HG03571 (cell line): Measurements from ENCODE around the gene GAPDHS.

Source experiments
- ATAC-seq: cut with Tn5 transposase; IDR thresholded peaks from one replicate; pipeline ENCODE4 v1.9.1; 2021; ENCODE audit not compliant: unreplicated experiment

GAPDHS gene

DNA sequence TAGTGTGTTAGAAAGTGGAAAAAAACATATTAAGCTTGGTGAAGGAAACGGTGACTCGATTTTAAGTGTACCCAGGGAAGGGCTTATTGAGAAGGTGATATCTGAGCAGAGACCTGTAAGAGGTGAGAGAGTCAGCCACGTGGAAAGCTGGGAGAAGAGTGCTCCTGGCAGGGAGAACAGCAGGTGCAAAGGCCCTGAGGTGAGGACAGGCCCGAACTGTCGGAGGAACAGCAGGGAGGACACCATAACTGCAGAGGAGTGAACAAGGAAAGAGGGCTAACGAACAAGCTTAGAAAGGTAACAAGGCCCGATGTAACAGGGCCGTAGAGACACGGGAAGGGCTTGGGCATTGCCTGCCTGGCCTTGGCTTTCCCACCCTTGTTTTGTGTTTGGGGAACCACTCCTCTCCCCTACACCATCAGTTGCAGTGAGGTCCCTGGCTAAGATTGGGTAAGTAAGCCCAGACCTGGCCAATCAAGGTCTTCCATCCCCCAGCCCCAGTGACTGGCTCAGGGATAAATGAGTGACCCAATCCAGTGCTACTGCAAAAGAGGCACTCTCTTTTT is 22.9 kb downstream of the GAPDHS start:
- no peak for ATAC-seq

- ATAC-seq, result no peak
These were observed 23.7 kb downstream of the GAPDHS start for GRCh38 chr19:35556846-35557538.

- ATAC-seq, result no peak
These were observed 24.5 kb downstream of the GAPDHS start for GRCh38 chr19:35557539-35558399.

DNA sequence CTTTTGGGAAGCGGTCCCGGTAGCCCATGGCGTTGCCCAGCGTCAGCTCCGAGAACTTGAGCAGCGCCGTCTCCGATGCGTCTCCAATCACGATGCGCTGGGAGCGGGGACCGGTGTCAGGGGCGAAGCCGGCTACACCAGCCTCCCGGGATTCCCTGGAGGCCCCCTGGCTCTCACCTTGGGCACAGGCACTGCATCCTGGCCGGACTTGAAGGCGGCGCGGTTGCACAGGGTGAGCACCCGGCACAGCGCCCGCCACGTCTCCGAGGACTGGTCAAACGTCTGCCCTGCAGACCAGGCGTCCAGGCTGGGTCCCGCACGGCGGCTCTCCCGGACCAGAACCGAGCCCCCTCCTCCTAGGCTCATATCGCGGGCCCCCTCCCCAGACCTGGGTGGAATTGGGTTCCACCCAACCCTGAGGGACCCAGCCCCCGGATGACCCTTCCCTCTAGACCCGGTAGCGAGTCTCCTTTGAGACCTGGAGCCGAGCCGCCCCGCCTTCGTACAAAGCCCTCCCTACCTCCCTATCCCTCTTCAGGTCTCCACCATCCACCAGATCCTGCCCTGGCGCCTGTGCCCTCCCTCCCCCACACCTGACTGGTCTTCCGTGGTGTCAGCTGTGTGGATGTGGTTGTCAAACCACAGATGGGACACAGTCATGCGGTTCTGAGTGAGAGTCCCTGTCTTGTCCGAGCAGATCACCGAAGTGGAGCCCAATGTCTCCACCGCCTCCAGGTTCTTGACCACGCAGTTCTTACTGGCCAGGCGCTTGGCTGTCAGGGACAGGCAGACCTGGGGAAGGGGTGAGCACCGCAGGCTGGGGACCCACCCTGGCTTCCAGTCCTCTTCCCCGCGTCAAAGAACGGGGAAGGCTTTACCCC is 25.4 kb downstream of the GAPDHS start:
- no peak for ATAC-seq

- ATAC-seq, result peak; percentile 62
These were observed 26.0 kb downstream of the GAPDHS start for GRCh38 chr19:35559281-35559659.

GRCh38 chr19:35559781-35560180 is 26.5 kb downstream of the GAPDHS start:
- no peak for ATAC-seq

- no peak for ATAC-seq
These were observed 27.0 kb downstream of the GAPDHS start for GRCh38 chr19:35560271-35560670.

GRCh38 chr19:35560677-35561076 is 27.4 kb downstream of the GAPDHS start:
- no peak for ATAC-seq

DNA sequence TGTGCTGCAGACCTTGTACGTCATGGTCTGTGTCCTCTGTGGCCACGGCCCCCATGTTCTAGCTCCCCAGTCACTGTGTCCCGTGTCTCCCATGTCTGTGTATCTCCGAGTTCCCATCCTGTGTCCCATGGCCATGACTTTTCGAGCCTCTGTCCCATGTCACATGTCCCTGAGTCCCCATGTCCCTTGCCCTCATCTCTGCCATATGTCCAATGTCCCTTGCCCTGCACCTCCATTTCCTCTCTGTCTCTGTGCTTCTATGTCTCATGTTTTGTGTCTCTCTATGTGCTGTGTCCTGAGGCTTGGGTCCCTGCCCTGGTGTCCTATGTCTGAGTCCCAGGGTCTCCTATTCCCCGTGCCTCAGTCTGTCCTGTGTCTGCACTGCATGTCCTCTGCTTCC is 28.2 kb downstream of the GAPDHS start:
- ATAC-seq, result no peak

DNA sequence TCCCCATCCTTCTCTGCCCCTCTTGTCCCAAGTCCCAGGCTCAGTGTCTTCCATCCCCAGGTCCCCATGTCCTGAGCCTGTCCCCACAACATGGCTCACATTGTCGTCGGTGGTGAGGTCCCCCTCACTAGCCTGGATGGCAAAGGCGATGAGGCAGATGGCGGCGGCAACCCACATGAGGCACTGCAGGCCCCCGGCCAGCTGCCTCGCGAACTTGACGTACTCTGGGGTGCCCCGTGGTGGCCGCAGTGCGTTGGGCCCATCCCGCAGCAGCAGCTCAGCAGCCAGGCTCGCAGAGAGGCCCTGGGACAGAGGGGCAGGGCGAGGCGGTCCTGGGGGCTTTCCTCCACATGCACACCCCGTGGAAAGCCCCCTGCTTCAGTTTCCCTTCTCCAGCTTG is 29.1 kb downstream of the GAPDHS start:
- ATAC-seq, result no peak

- no peak for ATAC-seq
These were observed 29.5 kb downstream of the GAPDHS start for GRCh38 chr19:35562776-35563175.

DNA sequence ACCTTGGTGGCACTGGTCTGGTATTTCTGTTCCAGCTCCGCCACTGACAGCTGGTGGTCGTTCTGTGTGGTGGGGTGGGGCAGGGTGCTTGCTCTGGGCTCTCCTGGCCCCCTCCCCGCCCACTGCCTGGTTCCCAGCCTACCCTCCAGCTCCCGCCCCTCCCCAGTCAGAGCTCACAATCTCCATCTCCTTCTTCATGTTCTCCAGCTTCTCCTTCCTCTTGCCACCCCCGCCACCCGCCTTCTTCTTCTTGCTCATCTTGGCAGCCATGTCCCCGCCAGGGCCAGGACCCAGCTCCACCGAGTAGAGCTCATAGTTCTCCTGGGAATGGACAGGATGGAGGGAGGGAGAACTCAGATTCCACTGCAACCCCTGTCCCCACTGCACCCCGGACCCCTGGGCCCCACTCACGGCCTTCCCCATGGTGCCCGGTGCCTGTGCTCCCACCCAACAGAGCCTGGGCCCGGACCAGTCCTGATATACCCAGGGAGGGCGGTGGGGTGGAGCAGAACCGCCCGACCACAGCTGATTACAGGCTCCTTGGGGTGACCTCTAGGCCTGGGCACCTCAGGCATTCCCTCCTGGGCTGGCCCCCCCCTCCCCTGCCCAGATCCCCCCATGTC is 30.1 kb downstream of the GAPDHS start, which contains the start of gene ATP4A:
TSS of gene ATP4A (minus strand) at position 452 of the 623 bp plus-strand sequence. CDS start at position 423, 29 bp downstream.
- no peak for ATAC-seq

DNA sequence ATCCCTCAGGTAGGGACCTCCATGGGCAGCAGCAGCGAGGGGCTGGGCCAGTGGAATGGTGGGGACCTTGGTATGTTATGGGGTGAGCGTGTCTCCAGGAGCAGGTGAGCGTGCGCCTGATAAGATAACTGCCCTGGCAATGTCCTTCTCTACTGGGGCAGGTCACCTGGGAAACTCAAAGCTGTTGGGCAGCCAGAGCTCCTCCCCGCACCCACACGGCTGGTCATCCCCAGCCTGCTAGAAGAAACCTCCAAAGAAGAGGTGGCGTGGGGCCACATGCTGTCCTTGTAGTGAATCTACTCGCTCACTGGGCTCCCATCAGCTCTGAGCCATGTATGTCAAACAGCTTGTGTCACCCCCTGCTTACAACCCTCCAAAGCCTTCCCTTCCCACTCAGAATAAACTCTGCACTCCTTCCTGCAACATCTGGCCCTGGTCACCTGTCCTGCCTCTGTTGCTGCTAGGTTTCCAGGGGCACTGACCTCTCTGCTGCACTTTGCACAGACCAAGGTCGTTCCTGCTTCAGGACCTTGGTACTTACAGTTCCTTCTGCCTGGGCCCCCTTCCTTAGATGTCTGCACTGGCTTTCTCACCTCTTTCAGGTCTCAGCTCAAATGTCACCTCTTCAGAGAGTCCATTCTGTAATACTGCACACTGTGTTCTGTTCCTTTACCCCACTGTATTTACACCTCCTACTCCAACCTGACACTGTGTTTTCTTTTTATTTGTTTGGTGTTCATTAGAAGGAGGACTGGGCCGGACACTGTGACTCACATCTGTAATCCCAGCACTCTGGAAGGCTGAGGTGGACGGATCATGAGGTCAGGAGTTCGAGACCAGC is 32.0 kb downstream of the GAPDHS start:
- ATAC-seq, result no peak

DNA sequence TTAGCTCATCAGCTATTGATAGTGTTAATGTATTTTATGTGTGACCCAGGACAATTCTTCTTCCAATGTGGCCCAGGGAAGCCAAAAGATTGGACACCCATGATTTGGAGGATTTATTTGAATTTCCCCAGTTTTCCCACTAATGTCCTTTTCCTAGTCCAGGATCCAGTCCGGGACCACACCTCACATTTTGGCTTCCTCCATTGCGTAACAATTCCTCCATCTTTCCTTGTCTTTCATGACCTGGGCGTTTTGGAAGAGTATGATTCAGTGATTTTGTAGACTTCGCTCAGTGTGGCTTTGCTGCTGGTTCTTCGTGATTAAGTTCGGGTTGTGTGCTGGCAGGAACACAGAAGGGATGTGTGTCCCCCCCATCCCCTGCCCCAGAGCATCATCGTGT is 33.5 kb downstream of the GAPDHS start:
- no peak for ATAC-seq

GRCh38 chr19:35569281-35569781 is 36.1 kb downstream of the GAPDHS start:
- no peak for ATAC-seq

DNA sequence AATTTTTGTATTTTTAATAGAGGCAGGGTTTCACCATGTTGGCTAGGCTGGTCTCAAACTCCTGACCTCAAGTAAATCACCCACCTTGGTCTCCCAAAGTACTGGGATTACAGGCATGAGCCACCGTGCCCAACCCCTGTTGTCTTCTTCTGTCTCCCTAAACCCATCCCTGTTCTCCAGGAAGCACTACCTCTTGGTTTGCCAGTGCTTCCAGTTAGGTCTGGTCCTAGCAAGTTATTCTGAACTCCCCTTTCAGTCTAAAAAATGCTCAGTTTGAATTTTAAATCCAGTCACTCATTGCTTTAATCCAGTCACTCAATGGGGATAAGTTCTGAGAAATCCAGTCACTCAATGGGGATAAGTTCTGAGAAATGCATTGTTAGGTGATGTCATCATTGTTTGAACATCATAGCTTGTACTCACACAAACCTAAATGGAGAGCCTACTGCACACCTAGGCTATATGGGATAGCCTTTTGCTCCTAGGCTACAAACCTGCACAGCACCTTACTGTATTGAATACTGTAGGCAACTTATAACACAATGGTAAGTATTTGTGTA is 38.2 kb downstream of the GAPDHS start:
- ATAC-seq, result no peak

DNA sequence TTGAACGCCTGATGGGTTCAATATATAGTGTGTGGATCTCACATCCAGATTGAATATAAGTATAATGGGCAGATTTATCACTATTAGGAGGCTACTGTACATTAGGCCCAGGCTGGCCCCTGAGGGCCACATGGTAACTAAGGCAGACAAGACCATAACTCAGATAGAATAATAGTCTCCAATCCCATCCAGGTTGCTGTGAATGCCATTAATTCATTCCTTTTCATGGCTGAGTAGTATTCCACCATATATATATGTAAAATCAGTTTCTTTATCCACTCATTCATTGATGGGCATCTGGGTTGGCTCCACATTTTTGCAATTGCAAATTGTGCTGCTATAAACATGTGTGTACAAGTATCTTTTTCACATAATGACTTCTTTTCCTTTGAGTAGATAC is 44.7 kb downstream of the GAPDHS start:
- no peak for ATAC-seq

DNA sequence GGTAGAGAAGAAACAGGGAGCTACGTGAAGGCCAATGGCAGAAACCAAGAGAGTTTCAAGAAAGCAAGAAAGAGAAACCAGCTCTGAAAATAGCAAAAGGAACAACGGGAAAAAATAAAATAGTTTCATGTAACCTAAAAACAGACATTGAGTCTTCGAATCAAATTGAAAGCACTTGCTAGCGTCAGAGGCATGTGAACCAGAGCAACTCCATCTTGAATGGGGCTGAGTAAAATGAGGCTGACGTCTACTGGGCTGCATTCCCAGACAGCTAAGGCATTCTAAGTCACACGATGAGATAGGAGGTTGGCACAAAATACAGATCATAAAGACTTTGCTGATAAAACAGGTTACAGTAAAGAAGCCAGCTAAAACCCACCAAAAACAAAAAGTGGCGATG is 45.5 kb downstream of the GAPDHS start:
- no peak for ATAC-seq

GRCh38 chr19:35582760-35583159 is 49.5 kb downstream of the GAPDHS start:
- ATAC-seq, result no peak
